ENCODE results near the gene MTPN. TPM values are rescaled to one million over a fixed set of nuclear protein-coding genes. Genes with fewer than 3 reads are reported as not detected.

MTPN gene
- total and polyA plus RNA-seq, 9 donors = 54.0 to 115 (median 83.8) TPM

GRCh38 chr7:135936497-135937217 lies 40.5 kb downstream of the MTPN start:
- Histone ChIP-seq H3K27ac (no peak overlapping the region), H3K9me3 (no peaks in the 10 kb centered on the region), H3K4me3 (no peak overlapping the region), H3K27me3 (no peaks in the 10 kb centered on the region), H3K4me1 (ENCODE audit: insufficient read depth) (peaks cover 3% of the 10 kb centered on the region), H3K36me3 (no peaks in the 10 kb centered on the region)
- intact Hi-C loops (cut with DNase I) = no loop called here
- DNase-seq = no peak
- no peak for TF ChIP-seq EP300 (IDR thresholded peaks at IDR 0.05)
- TF ChIP-seq POLR2A (IDR thresholded peaks at IDR 0.05) = no peak
- TF ChIP-seq CTCF (IDR thresholded peaks at IDR 0.05) = no peak
- WGBS, 3 donors = 35 to 47% (median 42%) methylated on average over 2 of the region's 2 CpGs

GRCh38 chr7:135934651-135935050 lies 42.5 kb downstream of the MTPN start:
- H3K9me3 ChIP-seq = no peaks in the 10 kb centered on the region
- H3K4me1 ChIP-seq (ENCODE audit: insufficient read depth) = peaks cover 6% of the 10 kb centered on the region
- no peak overlapping the region for H3K27ac ChIP-seq
- TF ChIP-seq POLR2A (IDR thresholded peaks at IDR 0.05) (no peak), CTCF (IDR thresholded peaks at IDR 0.05) (no peak), EP300 (IDR thresholded peaks at IDR 0.05) (no peak)
- intact Hi-C loops (cut with DNase I) = no loop called here
- H3K4me3 ChIP-seq = no peak overlapping the region
- 77 to 83% (median 80%) methylated on average over 2 of the region's 2 CpGs for WGBS, 3 donors
- no peak for DNase-seq
- H3K36me3 ChIP-seq = no peaks in the 10 kb centered on the region
- no peaks in the 10 kb centered on the region for H3K27me3 ChIP-seq

DNA sequence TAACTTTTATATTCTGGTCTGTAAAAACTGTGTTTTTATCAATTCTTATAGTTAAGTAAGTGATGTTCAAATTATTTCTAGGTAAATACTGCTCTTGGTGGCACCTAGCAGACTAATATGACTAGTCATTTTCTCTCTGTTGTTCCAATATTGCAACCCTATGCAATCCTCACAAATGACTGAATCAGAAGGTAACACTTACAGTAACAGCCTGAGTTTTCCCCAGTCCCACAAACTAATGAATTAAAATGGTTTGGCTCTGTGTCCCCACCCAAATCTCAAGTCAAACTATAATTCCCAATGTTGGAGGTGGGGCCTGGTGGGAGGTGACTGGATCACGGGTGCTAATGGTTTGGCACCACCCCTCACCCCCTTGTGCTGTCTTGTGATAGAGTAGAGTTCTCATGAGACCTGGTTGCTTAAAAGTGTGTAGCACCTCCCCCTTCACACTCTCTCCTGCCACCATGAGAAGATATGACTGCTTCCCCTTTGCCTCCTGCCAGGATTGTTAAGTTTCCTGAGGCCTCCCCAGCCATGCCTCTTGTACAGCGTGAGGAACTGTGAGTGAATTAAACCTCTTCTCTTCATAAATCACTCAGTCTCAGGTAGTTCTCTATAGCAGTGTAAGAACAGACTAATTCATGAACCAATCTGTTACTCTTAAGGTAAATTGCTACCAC lies 43.5 kb downstream of the MTPN start:
- Histone ChIP-seq H3K36me3 (no peaks in the 10 kb centered on the region), H3K4me3 (no peak overlapping the region), H3K27me3 (no peaks in the 10 kb centered on the region), H3K9me3 (no peaks in the 10 kb centered on the region), H3K27ac (no peak overlapping the region), H3K4me1 (ENCODE audit: insufficient read depth) (peaks cover 4% of the 10 kb centered on the region)
- intact Hi-C loops (cut with DNase I) = loop anchor here in 1 of 4 donors (2.0 kb wide), 1 partner anchor 21 kb away; no protein-coding TSS in a partner anchor
- no peak for DNase-seq
- 92 to 94% (median 93%) methylated on average over 2 of the region's 2 CpGs for WGBS, 3 donors
- TF ChIP-seq CTCF (IDR thresholded peaks at IDR 0.05) (no peak), EP300 (IDR thresholded peaks at IDR 0.05) (no peak), POLR2A (IDR thresholded peaks at IDR 0.05) (no peak)

DNA sequence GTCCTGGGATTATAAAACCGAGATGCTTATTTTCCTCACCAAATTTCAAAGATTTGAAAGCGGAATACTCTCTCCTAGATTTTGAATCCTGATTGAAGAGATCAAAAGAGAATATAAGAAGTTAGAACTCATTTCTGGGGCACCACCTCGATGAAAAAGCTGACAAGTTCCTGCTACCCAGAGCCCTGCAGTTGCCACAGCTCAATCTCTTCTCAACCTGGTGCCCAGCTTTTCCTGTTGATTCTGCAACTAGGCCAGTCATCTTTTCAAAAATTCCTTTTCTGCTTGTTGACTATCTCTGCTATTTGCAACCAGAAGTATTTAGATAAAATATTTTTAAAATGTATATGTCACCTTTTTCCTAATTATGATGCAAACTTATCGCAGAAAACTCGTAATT lies 45.0 kb downstream of the MTPN start:
- Histone ChIP-seq H3K27ac (no peak overlapping the region), H3K36me3 (no peaks in the 10 kb centered on the region), H3K9me3 (no peaks in the 10 kb centered on the region), H3K4me1 (ENCODE audit: insufficient read depth) (peaks cover 4% of the 10 kb centered on the region), H3K27me3 (no peaks in the 10 kb centered on the region), H3K4me3 (no peak overlapping the region)
- intact Hi-C loops (cut with DNase I) = loop anchor here in 1 of 4 donors (2.0 kb wide), 1 partner anchor 19 kb away; no protein-coding TSS in a partner anchor
- no peak for DNase-seq
- TF ChIP-seq CTCF (IDR thresholded peaks at IDR 0.05) = no peak
- TF ChIP-seq POLR2A (IDR thresholded peaks at IDR 0.05) = no peak
- TF ChIP-seq EP300 (IDR thresholded peaks at IDR 0.05) = no peak
- 90 to 95% (median 94%) methylated on average over 5 of the region's 5 CpGs for WGBS, 3 donors

Data from ovary (tissue), 9 donors.